DMS53 treated with DMSO at 0.1 percent for 48 hours (cell line): Measurements from ENCODE around the gene KIF18A.
A peak's percentile ranks its signal among the peaks of the same experiment; 100 is the strongest.
"Not testable (repeated sequence)": the region's sequence is repeated elsewhere in the genome, so short reads cannot be mapped to it uniquely, and the experiment has no call there.

Experiments
- DNase-seq: peaks from one replicate; lab custom pipeline; 2025; ENCODE audit not compliant: unreplicated experiment; lab: John Stamatoyannopoulos, UW

Gene KIF18A

DNA sequence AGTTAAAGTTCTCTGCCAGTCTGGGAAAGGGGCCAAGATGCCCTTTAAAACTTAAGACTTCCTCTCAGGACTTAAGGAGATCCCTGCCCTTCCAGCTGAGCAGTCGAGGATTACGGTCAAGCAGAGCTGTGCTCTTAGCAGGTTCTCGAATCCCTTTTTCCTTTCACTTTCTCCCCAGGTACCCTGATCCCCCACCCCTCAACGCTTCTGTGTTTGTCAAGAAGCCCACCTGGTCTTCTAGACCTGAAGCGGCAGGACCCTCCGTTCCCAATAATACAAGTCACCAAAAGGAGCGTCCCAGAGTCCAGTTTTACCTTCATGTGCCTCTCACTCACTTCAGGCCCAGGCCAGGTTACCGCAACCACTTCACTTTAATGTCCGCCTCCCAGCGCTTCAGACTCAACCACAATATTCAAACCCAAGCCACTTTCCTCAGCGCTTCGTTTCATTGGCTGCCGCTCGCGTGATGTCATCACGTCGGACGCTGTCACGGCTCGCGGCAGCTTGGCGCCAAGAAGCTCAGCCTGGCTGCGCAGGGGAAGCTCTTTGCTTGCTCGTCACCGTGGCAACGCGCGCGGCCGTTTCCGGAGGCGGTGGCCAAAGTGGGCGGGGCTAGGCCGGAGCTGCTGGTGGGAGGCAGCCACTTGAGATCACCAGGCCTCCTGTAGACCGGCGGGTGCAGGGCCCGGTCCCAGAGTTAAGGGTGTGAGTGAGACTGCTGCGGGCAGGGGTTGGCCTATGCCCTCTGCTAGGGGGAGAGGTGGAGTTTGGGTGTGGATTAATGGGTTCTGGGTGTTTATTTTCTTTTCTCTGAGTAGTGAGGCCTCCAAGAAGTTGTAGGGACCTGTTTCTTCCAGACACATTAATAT, at the start of gene KIF18A, which contains the start of gene METTL15:
Gene KIF18A (minus strand): TSS at position 407 of the 869 bp plus-strand sequence. CDS start 10,209 bp downstream, outside the sequence.
Gene METTL15 (plus strand): TSS at position 639 of the 869 bp plus-strand sequence. CDS start 4,947 bp downstream, outside the sequence.
- DNase-seq = peak; percentile 83

DNA sequence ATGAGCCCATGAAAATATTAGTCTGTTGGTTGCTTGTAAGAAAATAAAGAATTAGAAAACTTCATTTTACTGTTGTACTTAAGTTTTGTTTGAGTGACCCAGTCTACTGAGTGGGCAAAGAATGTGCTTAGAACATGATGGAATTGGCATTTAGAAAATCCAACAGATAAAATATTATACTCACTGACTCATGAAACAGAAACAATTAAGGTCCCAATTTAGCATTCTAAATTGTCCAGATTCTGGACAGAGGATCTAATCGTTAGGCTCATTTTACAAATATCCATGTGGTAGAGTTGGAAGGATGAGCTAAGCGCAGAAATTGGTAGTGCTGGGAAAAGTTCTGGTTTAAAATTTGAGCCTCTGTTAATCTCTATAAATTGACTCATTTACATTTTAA, 45.6 kb upstream of the KIF18A start:
- DNase-seq = no peak

DNA sequence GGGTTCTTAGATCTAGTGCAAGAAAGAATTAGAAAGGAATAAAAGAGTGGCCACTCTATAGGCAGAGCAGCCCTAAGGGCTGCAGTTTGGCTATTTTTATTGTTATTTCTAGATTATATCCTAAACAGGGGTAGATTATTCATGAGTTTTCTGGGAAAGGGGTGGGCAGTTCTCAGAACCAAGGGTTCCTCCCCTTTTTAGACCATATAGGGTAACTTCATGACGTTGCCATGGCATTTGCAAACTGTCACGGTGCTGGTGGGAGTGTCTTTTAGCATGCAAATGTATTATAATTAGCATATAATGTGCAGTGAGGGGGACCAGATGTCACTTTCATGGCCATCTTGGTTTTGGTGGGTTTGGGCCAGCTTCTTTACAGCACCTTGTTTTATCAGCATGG, 44.8 kb upstream of the KIF18A start:
- DNase-seq = no peak

DNA sequence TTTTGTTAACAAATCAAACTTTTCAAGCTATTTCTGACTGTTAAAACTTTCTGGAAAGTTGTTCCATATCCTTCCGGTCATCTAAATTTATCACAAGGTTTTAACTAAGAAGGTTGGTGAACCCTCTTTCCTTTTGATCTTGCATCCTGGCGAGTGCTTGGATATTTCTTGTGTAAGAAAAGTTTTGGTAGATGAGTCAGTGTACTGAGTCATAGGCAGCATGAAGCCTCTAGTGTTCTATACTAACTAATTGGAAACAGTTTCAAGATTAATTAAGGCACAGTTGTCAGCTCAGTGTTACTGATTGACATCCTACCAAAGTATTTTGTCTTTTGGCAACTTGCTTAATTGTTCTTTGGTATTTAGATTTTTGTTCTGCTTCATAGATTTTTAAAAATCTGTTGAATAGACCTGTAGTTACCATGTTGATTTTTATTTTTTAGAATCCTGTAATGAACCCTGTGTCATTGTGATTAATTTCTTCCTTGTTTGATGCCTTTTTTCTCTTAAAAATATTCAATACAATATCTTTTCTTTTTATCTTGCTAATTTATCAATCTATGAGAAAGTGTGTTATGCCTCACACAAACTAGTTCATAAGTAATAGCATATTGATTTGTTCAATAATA, 38.3 kb upstream of the KIF18A start:
- no peak for DNase-seq

DNA sequence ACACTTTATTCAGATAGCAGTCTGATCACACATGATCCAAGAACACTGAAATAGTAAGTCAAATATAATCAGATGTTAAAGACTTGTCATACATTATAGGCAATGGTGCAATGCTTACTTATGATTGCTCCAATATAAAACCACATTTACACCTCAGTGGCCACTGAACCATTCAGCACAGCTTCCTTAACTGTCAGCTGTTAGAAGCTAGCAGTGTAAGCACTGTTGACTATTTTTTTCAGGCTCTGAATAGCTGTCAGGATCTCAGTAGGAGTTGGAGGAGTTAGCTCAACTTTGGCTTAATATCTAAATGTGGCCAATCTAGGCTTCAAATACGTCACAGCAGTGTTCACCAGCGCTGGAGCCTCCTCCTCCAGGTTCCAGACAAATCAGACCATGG, 36.9 kb upstream of the KIF18A start:
- no peak for DNase-seq

DNA sequence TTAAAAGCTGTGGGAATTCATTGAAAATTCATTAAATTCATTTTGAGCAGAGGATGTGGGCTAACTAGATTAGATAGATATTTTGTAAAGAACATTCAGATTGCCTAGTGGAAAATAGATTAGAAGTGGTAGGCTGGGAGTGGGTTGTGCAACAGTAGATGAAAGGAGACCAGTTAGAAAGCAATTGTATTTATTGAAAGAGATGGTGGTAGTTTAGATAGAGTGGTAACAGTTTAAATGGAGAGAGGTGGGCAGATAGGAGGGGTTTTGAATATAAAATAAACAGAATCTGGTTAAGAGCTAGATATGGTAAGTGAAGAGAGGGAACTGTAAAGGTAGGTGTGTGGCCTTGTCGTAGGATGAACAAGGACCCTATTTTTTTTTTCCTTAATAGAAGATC, 34.8 kb upstream of the KIF18A start:
- no peak for DNase-seq

DNA sequence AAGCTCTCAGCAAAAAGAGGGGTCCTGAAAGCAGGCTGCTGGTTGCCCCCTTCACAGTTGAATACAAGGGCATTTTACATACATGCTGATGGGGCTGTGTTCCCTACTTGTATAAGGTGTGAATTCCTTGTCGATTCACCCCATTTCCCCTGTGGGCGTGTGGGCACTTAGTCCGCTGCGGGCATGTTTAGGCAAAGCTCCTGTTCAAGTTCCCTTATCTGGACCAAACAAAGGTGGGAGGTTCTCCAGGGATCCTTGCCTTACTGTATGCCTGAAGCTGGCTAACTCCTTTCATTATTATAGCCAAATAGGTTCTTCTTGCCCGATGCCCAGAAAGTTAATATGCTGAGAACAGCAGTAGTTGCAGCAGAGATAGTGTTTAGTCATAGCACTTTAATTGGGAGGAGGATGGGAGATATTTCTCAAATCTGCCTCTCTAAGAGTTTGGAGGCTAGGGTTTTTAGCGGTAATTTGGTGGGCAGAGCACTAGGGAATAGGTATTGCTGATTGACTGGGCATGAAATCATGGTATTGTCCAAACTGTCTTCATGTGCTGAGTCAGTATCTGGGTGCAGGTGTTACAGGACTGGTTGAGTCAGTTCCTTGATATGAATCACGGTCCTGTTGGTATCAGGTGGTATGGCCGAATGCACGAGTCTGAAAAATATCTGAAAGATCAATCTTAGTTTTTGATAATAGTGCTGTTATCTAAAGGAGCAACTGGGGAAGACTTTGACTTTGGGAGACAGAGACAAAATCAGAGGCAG, 32.9 kb upstream of the KIF18A start:
- DNase-seq = no peak

DNA sequence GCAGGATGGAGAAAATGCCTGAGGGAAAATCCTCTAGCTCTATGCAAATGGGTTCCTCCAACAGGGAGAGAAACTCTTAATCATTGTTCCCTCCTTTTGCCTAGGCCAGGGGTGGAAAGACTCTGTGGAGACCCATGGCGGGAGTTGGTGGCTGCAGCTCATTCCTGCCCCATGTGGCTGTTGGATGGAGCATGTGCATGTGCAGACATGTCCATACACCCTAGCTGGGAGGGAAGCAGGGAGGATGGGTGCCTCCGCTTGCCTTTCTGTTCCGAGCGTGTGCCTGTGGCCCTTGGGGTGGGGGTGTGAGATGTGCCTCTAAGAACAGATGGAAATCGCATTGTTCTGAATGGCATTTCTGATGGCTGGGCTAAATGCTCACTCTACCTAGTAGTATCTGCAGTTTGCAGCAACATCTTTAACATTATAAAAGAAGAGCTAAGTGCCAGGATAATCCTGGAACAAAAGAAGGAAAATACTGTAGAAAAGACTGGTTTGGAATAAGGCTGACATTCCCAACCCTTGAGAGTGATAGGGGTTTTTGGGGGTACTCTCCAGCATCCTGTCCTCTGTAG, 32.0 kb upstream of the KIF18A start:
- DNase-seq = no peak

DNA sequence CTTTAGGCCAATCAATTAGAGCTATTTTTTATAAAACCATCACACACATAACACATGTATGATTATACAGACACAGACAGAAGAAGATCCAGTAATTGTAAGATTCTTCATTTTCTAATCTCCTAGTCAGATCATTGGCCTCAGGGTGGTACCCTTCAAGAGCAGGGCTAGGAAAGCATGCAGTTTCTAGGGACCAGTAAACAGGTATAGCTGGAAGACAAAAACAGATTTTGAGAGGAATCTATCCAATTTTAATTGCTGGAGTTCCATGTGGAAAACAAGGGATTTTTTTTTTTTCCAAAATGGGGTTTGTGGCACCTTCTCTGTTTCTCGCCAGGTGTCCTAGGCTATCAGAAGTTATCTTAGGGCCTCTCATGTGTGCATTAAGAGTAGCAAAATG, 29.9 kb upstream of the KIF18A start:
- DNase-seq = no peak

DNA sequence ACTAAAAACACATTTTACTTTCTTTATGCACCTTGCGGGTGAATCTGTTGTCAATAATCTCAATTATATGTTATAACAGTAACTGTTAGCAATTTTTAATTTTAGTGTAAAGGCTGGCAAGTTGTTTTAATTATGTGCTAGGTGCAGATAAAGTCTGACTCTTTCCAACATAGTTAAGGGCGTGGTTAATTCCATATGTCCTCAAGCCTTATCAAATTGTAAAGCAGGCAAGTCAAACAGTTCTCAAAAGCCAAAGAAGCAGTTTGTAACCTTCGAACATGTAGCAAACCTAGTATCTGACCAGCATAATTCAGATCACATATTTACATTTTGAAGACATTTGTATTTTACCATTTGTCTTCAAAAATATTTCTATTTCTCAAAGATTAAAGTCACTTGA, 29.4 kb upstream of the KIF18A start:
- no peak for DNase-seq

DNA sequence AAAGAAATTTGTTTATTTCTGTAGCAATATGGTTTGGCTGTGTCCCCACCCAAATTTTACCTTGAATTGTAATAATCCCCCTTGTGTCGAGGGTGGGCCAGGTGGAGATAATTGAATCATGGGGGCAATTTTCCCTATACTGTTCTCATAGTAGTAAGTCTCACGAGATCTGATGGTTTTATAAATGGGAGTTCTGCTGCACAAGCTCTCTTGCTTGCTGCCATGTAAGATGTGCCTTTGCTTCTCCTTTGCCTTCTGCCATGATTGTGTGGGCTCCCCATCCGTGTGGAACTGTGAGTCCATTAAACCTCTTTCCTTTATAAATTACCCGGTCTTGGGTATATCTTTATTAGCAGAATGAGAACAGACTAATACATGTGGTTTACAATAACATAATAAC, 28.2 kb upstream of the KIF18A start:
- DNase-seq = not testable (repeated sequence)

DNA sequence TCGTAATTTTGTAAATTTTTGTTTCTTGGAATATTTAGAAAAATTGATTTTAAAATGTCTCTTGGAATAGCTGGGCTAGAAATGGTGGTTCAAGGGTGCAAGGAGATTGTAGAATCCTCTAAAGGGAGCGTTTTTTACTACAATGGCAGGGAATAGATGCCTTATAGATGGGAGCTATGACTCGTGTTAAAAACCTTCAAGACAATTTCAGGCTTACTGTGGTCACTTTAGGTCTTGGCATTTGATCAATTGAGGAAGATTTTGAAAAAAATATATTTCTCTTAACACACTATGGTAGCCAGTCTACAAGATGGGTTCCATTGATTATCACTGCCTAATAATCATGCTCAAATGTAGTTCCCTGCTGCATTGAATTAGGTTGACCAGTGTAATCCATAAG, 25.2 kb upstream of the KIF18A start:
- no peak for DNase-seq

DNA sequence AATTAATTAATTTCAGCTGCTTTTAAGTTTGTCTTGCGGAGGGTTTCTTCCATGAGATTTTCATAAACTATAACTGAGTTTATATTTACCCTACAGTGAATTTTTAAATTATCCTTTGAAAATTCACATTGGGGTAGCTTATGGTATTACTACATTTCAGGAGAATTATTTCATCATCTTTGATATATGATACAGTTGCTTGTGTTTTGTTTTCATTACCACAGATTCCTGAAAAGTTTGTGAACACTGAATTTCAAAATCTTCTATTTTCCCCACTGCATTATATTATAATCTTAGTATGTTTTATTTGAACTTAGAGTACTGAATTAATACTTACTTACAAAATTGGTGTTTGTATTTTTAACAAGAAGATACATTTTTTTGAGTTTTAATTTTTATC, 24.6 kb upstream of the KIF18A start:
- no peak for DNase-seq

DNA sequence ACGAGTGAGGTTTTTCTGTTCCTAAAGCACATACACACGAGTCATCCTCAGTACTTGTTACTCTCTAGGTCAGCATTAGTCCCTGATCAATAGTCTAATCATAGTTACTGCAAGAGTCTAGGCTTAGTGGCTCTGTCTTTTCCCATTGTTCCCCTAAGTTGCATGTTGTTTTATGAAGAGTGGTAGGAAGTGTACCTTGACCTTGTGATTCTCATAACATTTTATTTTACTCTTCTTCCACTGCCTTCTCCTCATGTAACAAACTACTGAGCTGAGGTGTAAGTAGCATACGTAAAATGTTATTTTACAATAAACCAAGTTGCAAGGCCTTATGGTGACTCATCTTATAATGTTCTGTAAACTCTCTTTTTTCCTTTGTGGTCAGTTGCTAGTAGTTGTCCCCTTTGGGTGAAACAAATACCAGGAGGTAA, 15.2 kb upstream of the KIF18A start:
- DNase-seq = no peak

DNA sequence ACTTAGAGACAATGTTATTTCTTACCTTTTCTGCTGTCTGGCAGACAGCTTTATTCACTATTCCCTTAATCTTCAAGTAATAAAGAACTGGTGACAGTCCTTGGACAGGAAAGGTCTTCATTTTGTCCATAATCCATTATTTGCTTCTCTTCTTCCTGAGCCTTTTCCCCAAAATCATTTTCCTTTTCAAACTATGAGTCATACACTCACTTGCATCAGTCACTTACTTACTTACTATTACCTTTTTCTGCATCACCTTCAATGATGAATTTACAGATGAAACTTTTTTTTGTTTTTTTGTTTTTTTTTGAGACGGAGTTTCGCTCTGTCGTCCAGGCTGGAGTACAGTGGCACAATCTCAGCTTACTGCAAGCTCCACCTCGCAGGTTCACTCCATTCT, 9.8 kb upstream of the KIF18A start:
- DNase-seq = no peak

DNA sequence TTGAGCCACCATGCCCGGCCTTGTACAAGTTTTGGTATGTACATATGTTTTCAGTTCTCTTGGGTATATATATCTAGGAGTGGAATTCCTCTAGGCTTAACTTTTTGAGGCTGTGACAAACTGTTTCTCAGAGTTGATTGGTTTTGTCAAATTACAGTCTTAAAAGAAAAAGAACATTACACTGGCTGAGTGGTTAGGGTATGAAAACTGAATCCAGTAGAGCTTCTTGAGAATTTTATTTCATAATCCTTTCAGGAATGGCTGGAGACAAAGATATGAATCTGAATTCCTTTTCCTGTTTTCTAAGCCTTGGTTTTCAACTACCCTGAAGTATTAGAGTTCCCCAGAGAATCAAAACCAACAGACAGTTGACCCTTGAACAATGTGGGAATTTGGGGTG, 6.8 kb upstream of the KIF18A start:
- DNase-seq = no peak

DNA sequence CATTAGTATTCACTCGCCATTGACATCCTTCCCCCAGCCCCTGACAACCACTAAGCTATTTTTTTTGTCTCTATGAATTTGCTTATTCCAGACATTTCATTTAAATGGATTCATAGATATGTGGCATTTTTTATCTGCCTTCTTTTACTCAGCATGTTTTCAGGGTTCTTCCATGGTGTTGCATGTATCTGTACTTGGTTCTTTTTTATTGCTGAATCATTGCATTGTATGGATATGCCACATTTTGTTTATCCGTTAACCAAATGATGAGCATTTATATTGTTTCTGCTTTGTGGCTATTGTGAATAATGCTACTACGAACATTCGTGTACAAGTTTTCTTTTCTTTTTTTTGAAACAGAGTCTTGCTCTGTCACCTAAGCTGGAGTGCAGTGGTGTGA, 6.2 kb upstream of the KIF18A start:
- no peak for DNase-seq

DNA sequence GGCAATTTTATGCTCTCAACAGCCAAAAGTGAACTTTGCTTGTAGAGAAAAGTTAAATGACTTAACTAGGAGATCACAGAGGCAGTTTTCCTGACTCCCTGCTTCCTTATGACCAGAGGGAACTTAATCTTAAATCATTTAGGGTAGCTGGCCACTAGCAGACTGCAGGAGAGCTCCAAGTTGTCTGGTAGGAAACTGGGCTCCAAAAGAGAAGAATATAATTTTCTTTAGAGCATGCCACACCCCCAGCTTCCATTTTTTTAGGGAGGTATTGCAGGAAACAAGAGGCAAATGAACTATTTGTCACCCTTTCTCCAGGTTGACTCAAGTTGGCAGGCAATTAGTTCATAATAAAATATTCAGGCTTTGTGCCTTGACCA, 2.9 kb upstream of the KIF18A start:
- no peak for DNase-seq

DNA sequence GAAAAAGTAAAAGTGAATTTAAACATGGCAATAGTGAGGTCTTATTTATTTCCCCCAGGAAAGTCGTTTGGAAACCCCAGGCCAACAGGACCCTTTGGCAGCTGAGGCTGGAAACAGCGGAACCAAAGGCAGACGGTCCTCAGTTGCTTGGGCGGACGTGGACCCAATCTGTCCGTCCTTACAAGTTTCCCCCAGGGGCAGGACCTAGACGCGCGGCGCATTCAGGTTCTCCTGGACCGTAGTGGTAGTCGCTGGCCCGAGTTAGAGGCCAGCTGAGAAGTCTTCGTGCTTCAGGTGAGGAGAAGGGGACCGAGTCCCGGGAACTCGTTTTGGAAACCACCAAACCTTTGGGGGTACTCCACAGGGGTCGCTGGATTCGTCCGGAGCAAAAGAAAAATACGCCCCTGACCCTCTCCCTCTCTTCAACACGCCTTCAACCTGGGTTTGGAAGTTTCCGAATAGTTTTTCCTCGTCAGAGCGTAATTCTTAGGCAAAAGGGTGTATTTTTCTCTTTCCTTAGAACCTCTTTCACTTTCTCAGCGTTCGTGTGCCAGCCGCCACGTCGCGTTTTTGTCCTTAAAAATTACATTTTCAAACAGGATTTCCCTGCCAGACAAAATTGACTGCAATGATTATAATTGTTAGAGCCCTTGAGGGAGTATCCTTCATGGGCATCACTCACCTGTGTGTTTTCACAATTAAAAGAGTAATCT, 2.3 kb upstream of the KIF18A start:
- DNase-seq = peak; percentile 43

DNA sequence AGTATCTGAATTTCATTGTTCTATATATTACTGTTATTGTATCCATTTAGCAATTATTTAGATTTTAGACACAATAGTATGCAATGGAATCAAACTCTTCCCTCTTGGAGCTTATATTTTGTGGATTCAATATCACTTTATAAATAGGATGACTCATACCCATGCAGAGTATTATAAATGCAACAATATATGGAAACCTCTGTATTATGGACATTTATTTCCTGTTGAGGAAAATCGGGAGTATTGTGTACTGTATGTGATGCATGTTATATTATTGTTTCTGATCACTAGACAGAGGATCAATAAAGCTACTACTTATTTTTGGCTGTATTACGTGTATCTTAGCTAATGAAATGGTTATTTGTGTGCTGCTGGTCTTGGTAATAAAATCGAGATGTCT, 1.0 kb upstream of the KIF18A start:
- DNase-seq = no peak
